ENCODE data around the gene IFT43.

DNA sequence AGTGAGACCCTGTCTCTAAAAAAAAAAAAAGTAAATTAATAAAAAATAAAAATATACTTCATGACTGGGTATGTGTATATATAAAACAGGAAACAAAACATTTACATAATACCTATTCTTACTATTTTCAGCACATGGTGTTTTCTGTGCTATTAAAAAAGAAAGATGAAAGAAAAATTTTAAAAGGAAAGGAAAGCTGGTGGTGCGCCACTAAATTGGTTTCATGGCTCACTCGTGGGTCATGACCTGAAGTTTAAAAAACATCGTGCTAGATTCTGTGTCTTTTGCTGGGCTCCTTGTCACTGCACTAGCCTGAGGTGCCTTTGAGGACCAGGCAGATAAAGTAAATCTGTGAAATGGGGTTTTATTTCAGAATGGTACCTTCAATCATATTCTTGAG is 69.8 kb downstream of the IFT43 start:
- TF ChIP-seq RFX5 (IDR thresholded peaks at IDR 0.05; ENCODE audit: low read length) (no peak), EP300 (IDR thresholded peaks at IDR 0.05; ENCODE audit: borderline replicate concordance in 1 of 2, low read depth in 1 of 2, low read length in 1 of 2) (no peak), SMC3 (IDR thresholded peaks at IDR 0.05; ENCODE audit: low read depth, low read length) (no peak), POLR2AphosphoS5 (IDR thresholded peaks at IDR 0.05; ENCODE audit: low read depth, low read length) (no peak), GABPA (IDR thresholded peaks at IDR 0.05; ENCODE audit: low read depth) (no peak), GATA2 (CRISPR knock-in tag; IDR thresholded peaks at IDR 0.05) (no peak), RAD21 (IDR thresholded peaks at IDR 0.05; ENCODE audit: low read length) (no peak), YY1 (IDR thresholded peaks at IDR 0.05; ENCODE audit: low read depth) (no peak), EZH2phosphoT487 (IDR thresholded peaks at IDR 0.05; ENCODE audit: borderline replicate concordance, low read depth) (no peak), TAF1 (IDR thresholded peaks at IDR 0.05; ENCODE audit: borderline replicate concordance, low read depth, low read length) (no peak)
- TF ChIP-seq, protein P1, sequence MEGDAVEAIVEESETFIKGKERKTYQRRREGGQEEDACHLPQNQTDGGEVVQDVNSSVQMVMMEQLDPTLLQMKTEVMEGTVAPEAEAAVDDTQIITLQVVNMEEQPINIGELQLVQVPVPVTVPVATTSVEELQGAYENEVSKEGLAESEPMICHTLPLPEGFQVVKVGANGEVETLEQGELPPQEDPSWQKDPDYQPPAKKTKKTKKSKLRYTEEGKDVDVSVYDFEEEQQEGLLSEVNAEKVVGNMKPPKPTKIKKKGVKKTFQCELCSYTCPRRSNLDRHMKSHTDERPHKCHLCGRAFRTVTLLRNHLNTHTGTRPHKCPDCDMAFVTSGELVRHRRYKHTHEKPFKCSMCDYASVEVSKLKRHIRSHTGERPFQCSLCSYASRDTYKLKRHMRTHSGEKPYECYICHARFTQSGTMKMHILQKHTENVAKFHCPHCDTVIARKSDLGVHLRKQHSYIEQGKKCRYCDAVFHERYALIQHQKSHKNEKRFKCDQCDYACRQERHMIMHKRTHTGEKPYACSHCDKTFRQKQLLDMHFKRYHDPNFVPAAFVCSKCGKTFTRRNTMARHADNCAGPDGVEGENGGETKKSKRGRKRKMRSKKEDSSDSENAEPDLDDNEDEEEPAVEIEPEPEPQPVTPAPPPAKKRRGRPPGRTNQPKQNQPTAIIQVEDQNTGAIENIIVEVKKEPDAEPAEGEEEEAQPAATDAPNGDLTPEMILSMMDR (IDR thresholded peaks at IDR 0.05) = no peak
- TF ChIP-seq, protein P2, sequence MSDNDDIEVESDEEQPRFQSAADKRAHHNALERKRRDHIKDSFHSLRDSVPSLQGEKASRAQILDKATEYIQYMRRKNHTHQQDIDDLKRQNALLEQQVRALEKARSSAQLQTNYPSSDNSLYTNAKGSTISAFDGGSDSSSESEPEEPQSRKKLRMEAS (IDR thresholded peaks at IDR 0.05; ENCODE audit: low read depth) = no peak
- TF ChIP-seq, protein P3, sequence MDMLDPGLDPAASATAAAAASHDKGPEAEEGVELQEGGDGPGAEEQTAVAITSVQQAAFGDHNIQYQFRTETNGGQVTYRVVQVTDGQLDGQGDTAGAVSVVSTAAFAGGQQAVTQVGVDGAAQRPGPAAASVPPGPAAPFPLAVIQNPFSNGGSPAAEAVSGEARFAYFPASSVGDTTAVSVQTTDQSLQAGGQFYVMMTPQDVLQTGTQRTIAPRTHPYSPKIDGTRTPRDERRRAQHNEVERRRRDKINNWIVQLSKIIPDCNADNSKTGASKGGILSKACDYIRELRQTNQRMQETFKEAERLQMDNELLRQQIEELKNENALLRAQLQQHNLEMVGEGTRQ (IDR thresholded peaks at IDR 0.05; ENCODE audit: borderline replicate concordance, low read depth, low read length) = no peak
- TF ChIP-seq, protein P4, sequence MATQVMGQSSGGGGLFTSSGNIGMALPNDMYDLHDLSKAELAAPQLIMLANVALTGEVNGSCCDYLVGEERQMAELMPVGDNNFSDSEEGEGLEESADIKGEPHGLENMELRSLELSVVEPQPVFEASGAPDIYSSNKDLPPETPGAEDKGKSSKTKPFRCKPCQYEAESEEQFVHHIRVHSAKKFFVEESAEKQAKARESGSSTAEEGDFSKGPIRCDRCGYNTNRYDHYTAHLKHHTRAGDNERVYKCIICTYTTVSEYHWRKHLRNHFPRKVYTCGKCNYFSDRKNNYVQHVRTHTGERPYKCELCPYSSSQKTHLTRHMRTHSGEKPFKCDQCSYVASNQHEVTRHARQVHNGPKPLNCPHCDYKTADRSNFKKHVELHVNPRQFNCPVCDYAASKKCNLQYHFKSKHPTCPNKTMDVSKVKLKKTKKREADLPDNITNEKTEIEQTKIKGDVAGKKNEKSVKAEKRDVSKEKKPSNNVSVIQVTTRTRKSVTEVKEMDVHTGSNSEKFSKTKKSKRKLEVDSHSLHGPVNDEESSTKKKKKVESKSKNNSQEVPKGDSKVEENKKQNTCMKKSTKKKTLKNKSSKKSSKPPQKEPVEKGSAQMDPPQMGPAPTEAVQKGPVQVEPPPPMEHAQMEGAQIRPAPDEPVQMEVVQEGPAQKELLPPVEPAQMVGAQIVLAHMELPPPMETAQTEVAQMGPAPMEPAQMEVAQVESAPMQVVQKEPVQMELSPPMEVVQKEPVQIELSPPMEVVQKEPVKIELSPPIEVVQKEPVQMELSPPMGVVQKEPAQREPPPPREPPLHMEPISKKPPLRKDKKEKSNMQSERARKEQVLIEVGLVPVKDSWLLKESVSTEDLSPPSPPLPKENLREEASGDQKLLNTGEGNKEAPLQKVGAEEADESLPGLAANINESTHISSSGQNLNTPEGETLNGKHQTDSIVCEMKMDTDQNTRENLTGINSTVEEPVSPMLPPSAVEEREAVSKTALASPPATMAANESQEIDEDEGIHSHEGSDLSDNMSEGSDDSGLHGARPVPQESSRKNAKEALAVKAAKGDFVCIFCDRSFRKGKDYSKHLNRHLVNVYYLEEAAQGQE (IDR thresholded peaks at IDR 0.05; ENCODE audit: low read depth, low read length) = no peak

All from SK-N-SH (cell line).